HepG2 (cell line): ENCODE data around the gene DAAM2. TPM values are rescaled to one million over a fixed set of nuclear protein-coding genes. Genes with fewer than 3 reads are reported as not detected.

ENCODE experiments used
- ATAC-seq: fragments of 200-7000 bp; cut with Tn5 transposase; 3 replicates; pipeline ENCODE4 v1.9.1; 2020; ENCODE audit warnings: mild to moderate bottlenecking, moderate library complexity
- BruUV-seq: library from RNA; stranded (reverse); fragments of 400-500 nt; replicated peaks from 2 replicates; lab custom pipeline; 2021; lab: Mats Ljungman, UMichigan
- CTCF ChIA-PET: fragments of 300-600 bp; formaldehyde crosslinking; extraction: SDS; loops from one replicate; lab custom pipeline; 2021; ENCODE audit warnings: low total read pairs, inconsistent platforms, low intra/inter-chr PET ratio; lab: Yijun Ruan, JAX
- POLR2A ChIA-PET: fragments of 350-600 bp; sonication (Branson Sonifier 250); formaldehyde crosslinking; loops from one replicate; lab custom pipeline; 2020; ENCODE audit warnings: antibody characterized with exemption, inconsistent platforms; lab: Yijun Ruan, JAX
- DNase-seq: peaks from one replicate; pipeline ENCODE4 v3.0.0-alpha.2; 2015; ENCODE audit warnings: low spot score
- FAIRE-seq: peaks from 3 replicates; lab custom pipeline; 2011; peaks lifted over from hg19 to GRCh38; lab: Jason Lieb, UNC
- H2AFZ ChIP-seq: one replicate; pipeline ENCODE4 v1.6.1; 2011; ENCODE audit warnings: low read length, inconsistent platforms
- H3K27ac ChIP-seq: fragments of 300-600 bp; 3 replicates; pipeline ENCODE4 v1.8.0; 2011; ENCODE audit warnings: mixed run types, mild to moderate bottlenecking, mixed read lengths, low read length, inconsistent platforms; ENCODE audit not compliant: insufficient read depth; ENCODE audit errors: extremely low read length
- H3K27me3 ChIP-seq, 2 experiments: fragments of 200-600 bp in 1 of 2; 2 replicates in 1 of 2; 3 replicates in 1 of 2; pipeline versions ENCODE4 v1.6.0 to v1.8.0; 2011; ENCODE audit warnings: low read length in 2 of 2, mild to moderate bottlenecking in 2 of 2, moderate library complexity in 2 of 2, inconsistent platforms in 1 of 2; ENCODE audit not compliant: insufficient read depth in 2 of 2, control insufficient read depth in 1 of 2
- H3K36me3 ChIP-seq, 2 experiments: fragments of 200-600 bp in 1 of 2; replicated peaks in 1 of 2; 2 replicates in 1 of 2; 3 replicates in 1 of 2; pipeline versions ENCODE4 v1.5.1 to v1.8.0; 2011; ENCODE audit warnings: low read length in 2 of 2, inconsistent platforms in 1 of 2; ENCODE audit not compliant: insufficient read depth in 2 of 2, control insufficient read depth in 1 of 2
- H3K4me1 ChIP-seq: 2 replicates; pipeline ENCODE4 v1.5.1; 2012; ENCODE audit warnings: low read length, inconsistent platforms; ENCODE audit not compliant: insufficient read depth
- H3K4me2 ChIP-seq: 2 replicates; pipeline ENCODE4 v1.6.0; 2011; ENCODE audit warnings: low read depth, low read length, inconsistent platforms
- H3K4me3 ChIP-seq, 3 experiments: fragments of 200-600 bp in 1 of 3; sonication (generic), shearing (Covaris generic) in 1 of 3; replicated peaks in 1 of 3; 2 replicates each; pipeline ENCODE4 v1.5.1; 2011 to 2016; ENCODE audit warnings: low read length in 3 of 3, inconsistent platforms in 2 of 3, low read depth in 2 of 3, mild to moderate bottlenecking in 2 of 3, control low read depth in 1 of 3, mixed read lengths in 1 of 3; ENCODE audit not compliant: insufficient read depth in 1 of 3
- H3K79me2 ChIP-seq: one replicate; pipeline ENCODE4 v1.6.1; 2011; ENCODE audit warnings: low read length, inconsistent platforms; ENCODE audit not compliant: insufficient read depth
- H3K9ac ChIP-seq: 2 replicates; pipeline ENCODE4 v1.6.0; 2011; ENCODE audit warnings: mild to moderate bottlenecking, low read depth, low read length, inconsistent platforms; ENCODE audit not compliant: insufficient read depth
- H3K9me3 ChIP-seq: 2 replicates; pipeline ENCODE4 v1.5.1; 2012; ENCODE audit warnings: mild to moderate bottlenecking, low read length
- H4K20me1 ChIP-seq: 2 replicates; pipeline ENCODE4 v1.6.0; 2011; ENCODE audit warnings: inconsistent platforms, mild to moderate bottlenecking, low read length, moderate library complexity; ENCODE audit not compliant: insufficient read depth
- ELF1 ChIP-seq: sonication (generic); formaldehyde crosslinking; IDR thresholded peaks from 2 replicates; pipeline ENCODE4 v1.4.0; 2020; ENCODE audit warnings: missing genetic modification reagents
- NR2F6 ChIP-seq, 2 experiments: IDR thresholded peaks; 2 replicates each; pipeline ENCODE4 v1.6.1; 2016; ENCODE audit warnings: antibody characterized with exemption in 1 of 2, mild to moderate bottlenecking in 1 of 2
- ZFYVE20 ChIP-seq: sonication (generic); formaldehyde crosslinking; IDR thresholded peaks from 2 replicates; pipeline ENCODE4 v1.8.0; 2023; ENCODE audit warnings: low read depth, mild to moderate bottlenecking, moderate library complexity, missing genetic modification reagents, borderline replicate concordance
- ZNF790 ChIP-seq: sonication (generic); formaldehyde crosslinking; IDR thresholded peaks from 2 replicates; pipeline ENCODE4 v1.8.0; 2022; ENCODE audit warnings: missing genetic modification reagents, mild to moderate bottlenecking, borderline replicate concordance
- WGBS: methylation state at CpG from one replicate; pipeline ENCODE4 v1.1.6; 2017; ENCODE audit warnings: low lambda C conversion rate; 5-methylcytosine and 5-hydroxymethylcytosine counted together
- in situ Hi-C: cut with HindIII; loops from 2 replicates; pipeline ENCODE4 v1.10.0; 2017; ENCODE audit warnings: low pct_unique_long_range_greater_than_20kb; ENCODE audit not compliant: extremely low pct_ligation_motif_present
- intact Hi-C: fragments of 100-400 bp; cut with micrococcal nuclease; formaldehyde crosslinking; loops from one replicate; pipeline ENCODE4 v1.10.0; 2022; ENCODE audit not compliant: unreplicated experiment
- polyA plus RNA-seq, 8 experiments: library from polyadenylated mRNA; depleted of rRNA in 3 of 8; stranded (reverse) in 7 of 8; unstranded in 1 of 8; fragments of >200 nt; fragmentation: Illumina TruSeq in 4 of 8; extraction: Trizol in 4 of 8; gene quantifications; 2 replicates each; pipeline versions ENCODE4 v1.2.1 to v1.2.3, GENCODE V29; 2011 to 2016; ENCODE audit warnings: low read depth in 4 of 8, missing spikeins in 1 of 8, mixed read lengths in 1 of 8; ENCODE audit not compliant: insufficient read depth in 1 of 8
- total RNA-seq, 5 experiments: library from RNA; depleted of rRNA; stranded (reverse); fragments of >200 nt; fragmentation: Illumina TruSeq; extraction: Trizol; gene quantifications; 2 replicates each; pipeline ENCODE4 v1.2.3, GENCODE V29; 2016; ENCODE audit warnings: low read depth in 1 of 5
- TF ChIP-seq, protein P1 (sequence below): sonication (generic); formaldehyde crosslinking; conservative IDR thresholded peaks from 2 replicates; pipeline ENCODE4 v1.4.0; 2020; ENCODE audit warnings: missing genetic modification reagents
- TF ChIP-seq, protein P2 (sequence below): sonication (generic); formaldehyde crosslinking; IDR thresholded peaks from 2 replicates; pipeline ENCODE4 v1.4.0; 2020; ENCODE audit warnings: missing genetic modification reagents, borderline replicate concordance

Gene DAAM2
- total and polyA plus RNA-seq, 2 of the 13 experiments (the other 11 are each of a cell fraction or from before 2014, with no cell fraction given), result 0.01 TPM; not detected in 1

DNA sequence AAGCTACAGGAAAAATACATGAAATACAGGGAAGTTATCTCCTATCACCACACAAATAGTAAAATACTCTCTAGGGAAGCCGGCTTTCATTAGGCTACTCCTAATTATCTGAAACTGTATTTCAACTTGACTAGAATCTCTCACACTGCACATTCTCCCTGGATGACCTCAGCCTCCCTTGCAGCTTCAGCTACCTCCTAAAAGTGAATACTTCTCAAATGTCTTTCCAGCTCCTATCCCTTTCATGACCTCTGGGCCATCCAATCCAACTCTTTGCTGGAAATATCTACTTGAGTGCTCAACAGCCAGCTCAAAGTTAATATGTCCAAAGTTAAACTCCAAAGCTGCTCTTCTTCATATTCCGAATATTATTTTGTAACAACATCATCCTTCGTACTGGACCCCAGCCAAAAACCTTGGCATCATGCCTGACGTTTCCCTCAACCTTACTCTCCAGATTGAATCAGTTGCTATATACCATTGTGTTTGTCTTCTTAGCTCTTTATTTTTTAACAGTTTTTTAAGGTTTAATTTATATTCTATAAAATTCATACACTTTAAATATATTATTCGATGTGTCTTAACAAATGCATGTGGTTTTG lies 37.6 kb upstream of the DAAM2 start (continued):
- TF ChIP-seq, protein P1, sequence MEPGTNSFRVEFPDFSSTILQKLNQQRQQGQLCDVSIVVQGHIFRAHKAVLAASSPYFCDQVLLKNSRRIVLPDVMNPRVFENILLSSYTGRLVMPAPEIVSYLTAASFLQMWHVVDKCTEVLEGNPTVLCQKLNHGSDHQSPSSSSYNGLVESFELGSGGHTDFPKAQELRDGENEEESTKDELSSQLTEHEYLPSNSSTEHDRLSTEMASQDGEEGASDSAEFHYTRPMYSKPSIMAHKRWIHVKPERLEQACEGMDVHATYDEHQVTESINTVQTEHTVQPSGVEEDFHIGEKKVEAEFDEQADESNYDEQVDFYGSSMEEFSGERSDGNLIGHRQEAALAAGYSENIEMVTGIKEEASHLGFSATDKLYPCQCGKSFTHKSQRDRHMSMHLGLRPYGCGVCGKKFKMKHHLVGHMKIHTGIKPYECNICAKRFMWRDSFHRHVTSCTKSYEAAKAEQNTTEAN (CRISPR knock-in tag), result no peak
- TF ChIP-seq NR2F6 (IDR thresholded peaks at IDR 0.05) (no peak), NR2F6 (CRISPR knock-in tag; IDR thresholded peaks at IDR 0.05) (no peak), ZNF790 (CRISPR knock-in tag) (no peak)

DNA sequence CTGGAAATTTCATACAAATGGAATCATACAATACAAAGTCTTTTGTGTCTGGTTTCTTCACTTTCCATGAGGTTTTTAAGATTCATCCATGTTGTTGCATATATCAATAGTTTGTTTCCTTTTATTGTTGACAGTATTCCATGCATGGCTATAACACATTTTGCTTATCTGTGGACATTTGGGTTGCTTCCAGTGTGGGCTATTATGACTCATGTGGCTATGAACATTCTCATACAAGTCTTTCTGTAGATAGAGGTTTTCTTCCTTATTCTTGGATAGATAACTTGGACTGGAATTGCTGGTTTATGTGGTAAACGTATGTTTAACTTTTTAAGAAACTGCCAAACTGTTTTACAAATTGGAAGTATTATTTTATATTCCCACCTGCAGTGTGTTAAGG lies 36.9 kb upstream of the DAAM2 start:
- FAIRE-seq, result no peak
- ChIA-PET POLR2A (no interaction called here), CTCF (no interaction called here)
- ATAC-seq, result no peak
- H3K9me3 ChIP-seq, result no peaks in the 10 kb centered on the region
- no TSS peak for BruUV-seq
- no peak overlapping the region for H3K9ac ChIP-seq
- no peaks in the 10 kb centered on the region for H3K79me2 ChIP-seq
- WGBS, result 0% methylated on average over 1 of the region's 1 CpG
- no peaks in the 10 kb centered on the region for H3K36me3 ChIP-seq
- H3K4me3 ChIP-seq, result no peak overlapping the region
- H3K27me3 ChIP-seq, result no peaks in the 10 kb centered on the region; a peak in 1 of 5 replicates
- DNase-seq, result no peak
- no peak overlapping the region for H3K4me2 ChIP-seq
- in situ Hi-C loops (no loop called here), intact Hi-C loops (no loop called here)
- no peak overlapping the region for H3K27ac ChIP-seq
- TF ChIP-seq ZFYVE20 (no peak), ELF1 (CRISPR knock-in tag) (no peak)
- TF ChIP-seq, protein P2, sequence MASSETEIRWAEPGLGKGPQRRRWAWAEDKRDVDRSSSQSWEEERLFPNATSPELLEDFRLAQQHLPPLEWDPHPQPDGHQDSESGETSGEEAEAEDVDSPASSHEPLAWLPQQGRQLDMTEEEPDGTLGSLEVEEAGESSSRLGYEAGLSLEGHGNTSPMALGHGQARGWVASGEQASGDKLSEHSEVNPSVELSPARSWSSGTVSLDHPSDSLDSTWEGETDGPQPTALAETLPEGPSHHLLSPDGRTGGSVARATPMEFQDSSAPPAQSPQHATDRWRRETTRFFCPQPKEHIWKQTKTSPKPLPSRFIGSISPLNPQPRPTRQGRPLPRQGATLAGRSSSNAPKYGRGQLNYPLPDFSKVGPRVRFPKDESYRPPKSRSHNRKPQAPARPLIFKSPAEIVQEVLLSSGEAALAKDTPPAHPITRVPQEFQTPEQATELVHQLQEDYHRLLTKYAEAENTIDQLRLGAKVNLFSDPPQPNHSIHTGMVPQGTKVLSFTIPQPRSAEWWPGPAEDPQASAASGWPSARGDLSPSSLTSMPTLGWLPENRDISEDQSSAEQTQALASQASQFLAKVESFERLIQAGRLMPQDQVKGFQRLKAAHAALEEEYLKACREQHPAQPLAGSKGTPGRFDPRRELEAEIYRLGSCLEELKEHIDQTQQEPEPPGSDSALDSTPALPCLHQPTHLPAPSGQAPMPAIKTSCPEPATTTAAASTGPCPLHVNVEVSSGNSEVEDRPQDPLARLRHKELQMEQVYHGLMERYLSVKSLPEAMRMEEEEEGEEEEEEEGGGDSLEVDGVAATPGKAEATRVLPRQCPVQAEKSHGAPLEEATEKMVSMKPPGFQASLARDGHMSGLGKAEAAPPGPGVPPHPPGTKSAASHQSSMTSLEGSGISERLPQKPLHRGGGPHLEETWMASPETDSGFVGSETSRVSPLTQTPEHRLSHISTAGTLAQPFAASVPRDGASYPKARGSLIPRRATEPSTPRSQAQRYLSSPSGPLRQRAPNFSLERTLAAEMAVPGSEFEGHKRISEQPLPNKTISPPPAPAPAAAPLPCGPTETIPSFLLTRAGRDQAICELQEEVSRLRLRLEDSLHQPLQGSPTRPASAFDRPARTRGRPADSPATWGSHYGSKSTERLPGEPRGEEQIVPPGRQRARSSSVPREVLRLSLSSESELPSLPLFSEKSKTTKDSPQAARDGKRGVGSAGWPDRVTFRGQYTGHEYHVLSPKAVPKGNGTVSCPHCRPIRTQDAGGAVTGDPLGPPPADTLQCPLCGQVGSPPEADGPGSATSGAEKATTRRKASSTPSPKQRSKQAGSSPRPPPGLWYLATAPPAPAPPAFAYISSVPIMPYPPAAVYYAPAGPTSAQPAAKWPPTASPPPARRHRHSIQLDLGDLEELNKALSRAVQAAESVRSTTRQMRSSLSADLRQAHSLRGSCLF (CRISPR knock-in tag), result no peak
- H2AFZ ChIP-seq, result no peak overlapping the region
- H3K4me1 ChIP-seq, result no peaks in the 10 kb centered on the region
- H4K20me1 ChIP-seq, result no peaks in the 10 kb centered on the region
